Right cardiac atrium (tissue), 5 donors: ENCODE measurements around the gene MOB4. TPM values are rescaled to one million over a fixed set of nuclear protein-coding genes. Genes with fewer than 3 reads are reported as not detected.
"Not testable (repeated sequence)": the region's sequence is repeated elsewhere in the genome, so short reads cannot be mapped to it uniquely, and the experiment has no call there.

ENCODE experiments used
- ATAC-seq, 2 donors: fragments of 200-7000 bp; cut with Tn5 transposase; one replicate each; pipeline versions ENCODE4 v1.8.0 to v1.9.1; 2020; ENCODE audit warnings: moderate library complexity in 2 of 2, mild to moderate bottlenecking in 1 of 2
- DNase-seq, 3 donors: peaks; one replicate each; pipeline ENCODE4 v3.0.0-alpha.2; 2020
- H3K27ac ChIP-seq: one replicate; pipeline ENCODE4 v1.5.1; 2013; ENCODE audit warnings: mild to moderate bottlenecking, low read length, control low read depth, moderate library complexity
- H3K27me3 ChIP-seq: one replicate; pipeline ENCODE4 v1.6.1; 2013; ENCODE audit not compliant: control insufficient read depth, insufficient read depth
- H3K4me1 ChIP-seq: one replicate; pipeline ENCODE4 v1.6.1; 2013; ENCODE audit warnings: low read length; ENCODE audit not compliant: control insufficient read depth, insufficient read depth
- H3K4me3 ChIP-seq: one replicate; pipeline ENCODE4 v1.5.1; 2013; ENCODE audit warnings: low read length, control low read depth
- H3K9me3 ChIP-seq: one replicate; pipeline ENCODE4 v1.6.1; 2013; ENCODE audit warnings: low read length; ENCODE audit not compliant: control insufficient read depth
- WGBS: extraction: QIAGEN DNeasy Blood & Tissue Kit; methylation state at CpG from one replicate; pipeline ENCODE4 v1.1.7; 2013; 5-methylcytosine and 5-hydroxymethylcytosine counted together
- intact Hi-C, 4 donors: fragments of 100-400 bp; cut with DNase I; formaldehyde crosslinking; loops; one replicate each; pipeline versions ENCODE4 v1.11.0 to v1.14.0; 2022 to 2023
- polyA plus RNA-seq: library from polyadenylated mRNA; stranded (reverse); fragments of 200-250 nt; gene quantifications from one replicate; pipeline ENCODE4 v1.2.3, GENCODE V29; 2013
- total RNA-seq, 4 donors: library from RNA; stranded (reverse); fragmentation: NEBNext Ultra II Directional; extraction: Animal tissue kit (Norgen Biotek cat#: 25700); gene quantifications; one replicate each; pipeline ENCODE4 v1.2.1, GENCODE V29; 2021
- donor health status: healthy with polysubstance abuse.
- donor health status: DM: no; HTN: yes; CAD: no.
- donor health status: DM: no; HTN: no; CAD: no.
- donor health status: DM: no; HTN: yes; CAD: no; lungs with severe emphysema.
- donor health status: DM: yes; HTN: yes; CAD: no.

The MOB4 gene
- total and polyA plus RNA-seq, 5 donors = 28.7 to 39.3 (median 34.1) TPM

GRCh38 chr2:197514754-197515153, 1.1 kb upstream of the MOB4 start:
- Histone ChIP-seq H3K27ac (peak overlapping the region; percentile 72), H3K9me3 (no peaks in the 10 kb centered on the region), H3K4me3 (peak overlapping the region; percentile 71), H3K4me1 (no peaks in the 10 kb centered on the region), H3K27me3 (no peaks in the 10 kb centered on the region)
- intact Hi-C loops = no loop called here
- no peak for DNase-seq
- 57% methylated on average over 3 of the region's 3 CpGs for WGBS
- ATAC-seq = no peak

GRCh38 chr2:197515315-197515738, 539 bp upstream of the MOB4 start:
- no peaks in the 10 kb centered on the region for H3K9me3 ChIP-seq
- 0% methylated on average over 16 of the region's 16 CpGs for WGBS
- H3K4me3 ChIP-seq = peak overlapping the region; percentile 71
- intact Hi-C loops = no loop called here
- H3K27ac ChIP-seq = peak overlapping the region; percentile 72
- H3K4me1 ChIP-seq = no peaks in the 10 kb centered on the region
- DNase-seq (no peak), ATAC-seq (no peak)
- no peaks in the 10 kb centered on the region for H3K27me3 ChIP-seq

GRCh38 chr2:197516393-197516761, 511 bp downstream of the MOB4 start:
- Histone ChIP-seq H3K9me3 (no peaks in the 10 kb centered on the region), H3K4me3 (peak overlapping the region; percentile 71), H3K4me1 (no peaks in the 10 kb centered on the region), H3K27ac (peak overlapping the region; percentile 65), H3K27me3 (no peaks in the 10 kb centered on the region)
- ATAC-seq (peak in 1 of 2 donors; percentile 41), DNase-seq (no peak)
- intact Hi-C loops = no loop called here
- under 1% methylated on average over 17 of the region's 17 CpGs for WGBS

- DNase-seq (no peak), ATAC-seq (no peak)
- 33% methylated on average over 2 of the region's 2 CpGs for WGBS
- Histone ChIP-seq H3K4me3 (peak overlapping the region; percentile 71), H3K9me3 (no peaks in the 10 kb centered on the region), H3K27me3 (no peaks in the 10 kb centered on the region), H3K27ac (no peak overlapping the region), H3K4me1 (no peaks in the 10 kb centered on the region)
- intact Hi-C loops = no loop called here
Measured at GRCh38 chr2:197517150-197517549, 1.3 kb downstream of the MOB4 start.

- Histone ChIP-seq H3K9me3 (no peaks in the 10 kb centered on the region), H3K4me3 (no peak overlapping the region), H3K27ac (no peak overlapping the region), H3K4me1 (peaks cover 2% of the 10 kb centered on the region), H3K27me3 (no peaks in the 10 kb centered on the region)
- ATAC-seq = peak in 1 of 2 donors; percentile 47
- DNase-seq = no peak
- 25% methylated on average over 2 of the region's 2 CpGs for WGBS
- intact Hi-C loops = no loop called here
Measured at GRCh38 chr2:197538412-197538811, 22.5 kb downstream of the MOB4 start.

- WGBS = 76% methylated on average over 1 of the region's 1 CpG
- Histone ChIP-seq H3K27me3 (no peaks in the 10 kb centered on the region), H3K27ac (no peak overlapping the region), H3K9me3 (no peaks in the 10 kb centered on the region), H3K4me1 (peaks cover 2% of the 10 kb centered on the region), H3K4me3 (no peak overlapping the region)
- intact Hi-C loops = no loop called here
- ATAC-seq (no peak), DNase-seq (no peak)
Measured at GRCh38 chr2:197539734-197540133, 23.9 kb downstream of the MOB4 start.

- Histone ChIP-seq H3K27me3 (no peaks in the 10 kb centered on the region), H3K4me1 (peaks cover 2% of the 10 kb centered on the region), H3K27ac (no peak overlapping the region), H3K4me3 (no peak overlapping the region), H3K9me3 (no peaks in the 10 kb centered on the region)
- ATAC-seq = no peak
- no peak for DNase-seq
- WGBS = 93% methylated on average over 3 of the region's 3 CpGs
- intact Hi-C loops = no loop called here
Measured at GRCh38 chr2:197543206-197543605, 27.3 kb downstream of the MOB4 start.

GRCh38 chr2:197547163-197547900, 31.5 kb downstream of the MOB4 start:
- H3K9me3 ChIP-seq = no peaks in the 10 kb centered on the region

GRCh38 chr2:197548582-197548981, 32.7 kb downstream of the MOB4 start:
- intact Hi-C loops = no loop called here
- Histone ChIP-seq H3K27me3 (no peaks in the 10 kb centered on the region), H3K27ac (no peak overlapping the region), H3K4me1 (no peaks in the 10 kb centered on the region), H3K4me3 (no peak overlapping the region), H3K9me3 (no peaks in the 10 kb centered on the region)
- WGBS = 94% methylated on average over 5 of the region's 5 CpGs
- no peak for ATAC-seq
- DNase-seq = no peak

More at GRCh38 chr2:197547163-197547900, 31.5 kb downstream of the MOB4 start:
- intact Hi-C loops = no loop called here
- Histone ChIP-seq H3K4me3 (no peak overlapping the region), H3K27me3 (no peaks in the 10 kb centered on the region), H3K27ac (no peak overlapping the region), H3K4me1 (no peaks in the 10 kb centered on the region)
- no peak for ATAC-seq
- 87% methylated on average over 5 of the region's 5 CpGs for WGBS
- DNase-seq = no peak

GRCh38 chr2:197551260-197551659, 35.4 kb downstream of the MOB4 start:
- H3K9me3 ChIP-seq, DNase-seq: not testable (repeated sequence)

GRCh38 chr2:197555467-197555866, 39.6 kb downstream of the MOB4 start:
- ATAC-seq = no peak

More at GRCh38 chr2:197551260-197551659, 35.4 kb downstream of the MOB4 start:
- H3K27me3 ChIP-seq, H3K4me1 ChIP-seq, H3K4me3 ChIP-seq, H3K27ac ChIP-seq, intact Hi-C loops, ATAC-seq: not testable (repeated sequence)
- WGBS = 87% methylated on average over 2 of the region's 2 CpGs

GRCh38 chr2:197556456-197556855, 40.6 kb downstream of the MOB4 start:
- Histone ChIP-seq H3K27me3 (no peaks in the 10 kb centered on the region), H3K9me3 (no peaks in the 10 kb centered on the region), H3K27ac (no peak overlapping the region), H3K4me1 (no peaks in the 10 kb centered on the region), H3K4me3 (no peak overlapping the region)
- no peak for DNase-seq
- WGBS = 15% methylated on average over 1 of the region's 1 CpG
- peak; percentile 59 to 60 for ATAC-seq
- intact Hi-C loops = no loop called here

More at GRCh38 chr2:197555467-197555866, 39.6 kb downstream of the MOB4 start:
- Histone ChIP-seq H3K27ac (no peak overlapping the region), H3K9me3 (no peaks in the 10 kb centered on the region), H3K4me3 (no peak overlapping the region), H3K4me1 (no peaks in the 10 kb centered on the region), H3K27me3 (no peaks in the 10 kb centered on the region)
- intact Hi-C loops = no loop called here
- DNase-seq = no peak
